Measurements from ENCODE around the gene SEMA5A.

GRCh38 chr5:9091896-9092662 is 453.8 kb downstream of the SEMA5A start:
- TF ChIP-seq SUZ12 (IDR thresholded peaks at IDR 0.05; ENCODE audit: extremely low read depth, insufficient read depth, insufficient read length) (no peak), YY1 (IDR thresholded peaks at IDR 0.05; ENCODE audit: insufficient read depth, insufficient read length) (no peak)

All from NT2/D1 (cell line).